ENCODE measurements around the gene SEMA4G.

SEMA4G gene

GRCh38 chr10:100967332-100967731, 2.0 kb upstream of the SEMA4G start:
- no peak for DNase-seq (ENCODE audit: extremely low spot score)
- no peak for TF ChIP-seq ELF4 (IDR thresholded peaks at IDR 0.05)
- TF ChIP-seq ZNF384 (IDR thresholded peaks at IDR 0.05) = no peak
- TF ChIP-seq BHLHE40 (IDR thresholded peaks at IDR 0.05; ENCODE audit: borderline replicate concordance) = no peak
- no peak for TF ChIP-seq TARDBP (IDR thresholded peaks at IDR 0.05)
- TF ChIP-seq FOXM1 (IDR thresholded peaks at IDR 0.05; ENCODE audit: borderline replicate concordance) = no peak
- no peak for TF ChIP-seq PKNOX1 (IDR thresholded peaks at IDR 0.05)
- TF ChIP-seq L3MBTL2 (conservative IDR thresholded peaks at IDR 0.05) = no peak
- TF ChIP-seq HDGF (IDR thresholded peaks at IDR 0.05; ENCODE audit: borderline replicate concordance) = no peak
- no peak for TF ChIP-seq LEF1 (IDR thresholded peaks at IDR 0.05; ENCODE audit: borderline replicate concordance)
- TF ChIP-seq FOXK2 (IDR thresholded peaks at IDR 0.05) = no peak
- TF ChIP-seq SUZ12 (IDR thresholded peaks at IDR 0.05) = no peak
- no peak for TF ChIP-seq NFRKB (IDR thresholded peaks at IDR 0.05)
- no peak for TF ChIP-seq FOXA1 (IDR thresholded peaks at IDR 0.05)
- TF ChIP-seq CTBP1 (IDR thresholded peaks at IDR 0.05; ENCODE audit: borderline replicate concordance) = no peak
- TF ChIP-seq SP1 (IDR thresholded peaks at IDR 0.05) = no peak
- no peak for TF ChIP-seq ARNT (IDR thresholded peaks at IDR 0.05)
- CTCF ChIA-PET = interaction anchor here (0.9 kb wide), 2 partner anchors 40 to 53 kb away, joined by 4 read pairs; no protein-coding TSS in a partner anchor
- POLR2A ChIA-PET = interaction anchor here (2.0 kb wide), 1 partner anchor 54 kb away, joined by 5 read pairs; no protein-coding TSS in a partner anchor

DNA sequence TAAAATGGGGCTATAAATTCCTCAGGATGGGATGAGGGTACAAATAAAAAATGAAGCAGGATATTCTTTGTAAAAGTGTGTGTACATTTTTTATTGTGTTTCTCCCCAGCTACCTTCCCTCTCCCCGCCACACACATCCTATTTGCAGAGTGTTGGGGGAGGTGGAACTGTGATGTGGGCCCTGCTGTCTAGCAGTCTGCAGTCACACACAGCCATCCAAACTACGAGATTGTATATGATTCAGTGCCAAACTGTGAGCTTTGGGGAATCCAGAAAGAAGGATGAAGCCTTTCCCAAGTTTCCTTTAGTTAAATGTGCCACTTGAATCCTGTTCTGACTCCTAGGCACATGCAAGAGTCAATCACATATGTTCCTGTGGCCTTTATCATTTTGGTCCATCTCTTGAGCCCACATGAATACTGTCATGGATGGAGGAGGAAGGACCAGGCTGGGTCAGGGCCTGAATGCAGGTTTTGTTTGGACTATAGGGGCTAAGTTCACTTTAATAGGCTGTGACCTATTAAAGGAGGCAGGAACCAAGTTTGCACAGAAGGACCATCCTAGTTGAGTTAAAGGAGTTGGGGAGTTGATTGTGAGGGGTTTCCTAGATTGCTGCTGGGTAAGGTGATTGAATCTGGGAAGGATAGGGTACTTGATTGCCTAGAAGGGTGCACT, 1.1 kb upstream of the SEMA4G start:
- CTCF ChIA-PET = interaction anchor here (0.6 to 1.1 kb wide), 7 partner anchors 9 to 54 kb away, joined by 3 to 9 read pairs (median 4); no protein-coding TSS in a partner anchor
- no peak for TF ChIP-seq LEF1 (IDR thresholded peaks at IDR 0.05; ENCODE audit: borderline replicate concordance)
- TF ChIP-seq ZNF384 (IDR thresholded peaks at IDR 0.05) = no peak
- TF ChIP-seq TARDBP (IDR thresholded peaks at IDR 0.05) = no peak
- no peak for TF ChIP-seq L3MBTL2 (conservative IDR thresholded peaks at IDR 0.05)
- TF ChIP-seq PKNOX1 (IDR thresholded peaks at IDR 0.05) = no peak
- TF ChIP-seq ELF4 (IDR thresholded peaks at IDR 0.05) = no peak
- no peak for TF ChIP-seq FOXM1 (IDR thresholded peaks at IDR 0.05; ENCODE audit: borderline replicate concordance)
- TF ChIP-seq SUZ12 (IDR thresholded peaks at IDR 0.05) = no peak
- no peak for TF ChIP-seq ARNT (IDR thresholded peaks at IDR 0.05)
- TF ChIP-seq BHLHE40 (IDR thresholded peaks at IDR 0.05; ENCODE audit: borderline replicate concordance) = no peak
- TF ChIP-seq CTBP1 (IDR thresholded peaks at IDR 0.05; ENCODE audit: borderline replicate concordance) = no peak
- no peak for TF ChIP-seq FOXK2 (IDR thresholded peaks at IDR 0.05)
- no peak for TF ChIP-seq NFRKB (IDR thresholded peaks at IDR 0.05)
- TF ChIP-seq SP1 (IDR thresholded peaks at IDR 0.05) = no peak
- no peak for TF ChIP-seq FOXA1 (IDR thresholded peaks at IDR 0.05)
- TF ChIP-seq HDGF (IDR thresholded peaks at IDR 0.05; ENCODE audit: borderline replicate concordance) = no peak
- POLR2A ChIA-PET = interaction anchor here (0.8 kb wide), 1 partner anchor 13 kb away, joined by 3 read pairs; no protein-coding TSS in a partner anchor

GRCh38 chr10:100968863-100969186, 479 bp upstream of the SEMA4G start:
- ChIA-PET CTCF (interaction anchor here (0.6 to 1.1 kb wide), 5 partner anchors 10 to 53 kb away, joined by 3 to 9 read pairs (median 4); no protein-coding TSS in a partner anchor), POLR2A (interaction anchor here (0.8 kb wide), 1 partner anchor 12 kb away, joined by 3 read pairs; no protein-coding TSS in a partner anchor)
- no peak for DNase-seq (ENCODE audit: extremely low spot score)
- TF ChIP-seq SP1 (IDR thresholded peaks at IDR 0.05) (no peak), PKNOX1 (IDR thresholded peaks at IDR 0.05) (no peak), CTBP1 (IDR thresholded peaks at IDR 0.05; ENCODE audit: borderline replicate concordance) (no peak), HDGF (IDR thresholded peaks at IDR 0.05; ENCODE audit: borderline replicate concordance) (no peak), FOXM1 (IDR thresholded peaks at IDR 0.05; ENCODE audit: borderline replicate concordance) (no peak), ELF4 (IDR thresholded peaks at IDR 0.05) (no peak), BHLHE40 (IDR thresholded peaks at IDR 0.05; ENCODE audit: borderline replicate concordance) (no peak), FOXK2 (IDR thresholded peaks at IDR 0.05) (no peak), ZNF384 (IDR thresholded peaks at IDR 0.05) (no peak), SUZ12 (IDR thresholded peaks at IDR 0.05) (no peak), ARNT (IDR thresholded peaks at IDR 0.05) (no peak), L3MBTL2 (conservative IDR thresholded peaks at IDR 0.05) (no peak; the same call in 1 of the 2 replicates), NFRKB (IDR thresholded peaks at IDR 0.05) (no peak)

More for the DNA sequence above, 1.1 kb upstream of the SEMA4G start:
- no peak for DNase-seq (ENCODE audit: extremely low spot score)

GRCh38 chr10:100970076-100970913, 991 bp downstream of the SEMA4G start:
- peak; percentile 54 for DNase-seq (ENCODE audit: extremely low spot score)
- POLR2A ChIA-PET = interaction anchor here (0.8 kb wide), 1 partner anchor 15 kb away, joined by 3 read pairs; no protein-coding TSS in a partner anchor
- no peak for TF ChIP-seq TARDBP (IDR thresholded peaks at IDR 0.05)
- TF ChIP-seq FOXK2 (IDR thresholded peaks at IDR 0.05) = no peak
- TF ChIP-seq SP1 (IDR thresholded peaks at IDR 0.05) = no peak
- no peak for TF ChIP-seq L3MBTL2 (conservative IDR thresholded peaks at IDR 0.05)
- no peak for TF ChIP-seq SUZ12 (IDR thresholded peaks at IDR 0.05)
- no peak for TF ChIP-seq BHLHE40 (IDR thresholded peaks at IDR 0.05; ENCODE audit: borderline replicate concordance)
- no peak for TF ChIP-seq HDGF (IDR thresholded peaks at IDR 0.05; ENCODE audit: borderline replicate concordance)
- no peak for TF ChIP-seq NFRKB (IDR thresholded peaks at IDR 0.05)
- TF ChIP-seq FOXM1 (IDR thresholded peaks at IDR 0.05; ENCODE audit: borderline replicate concordance) = no peak
- no peak for TF ChIP-seq PKNOX1 (IDR thresholded peaks at IDR 0.05)
- no peak for TF ChIP-seq ELF4 (IDR thresholded peaks at IDR 0.05)
- TF ChIP-seq FOXA1 (IDR thresholded peaks at IDR 0.05) = no peak
- no peak for TF ChIP-seq LEF1 (IDR thresholded peaks at IDR 0.05; ENCODE audit: borderline replicate concordance)
- TF ChIP-seq CTBP1 (IDR thresholded peaks at IDR 0.05; ENCODE audit: borderline replicate concordance) = no peak
- no peak for TF ChIP-seq ZNF384 (IDR thresholded peaks at IDR 0.05)
- no peak for TF ChIP-seq ARNT (IDR thresholded peaks at IDR 0.05)
- CTCF ChIA-PET = interaction anchor here (0.6 kb wide), 1 partner anchor 74 kb away, joined by 5 read pairs; no protein-coding TSS in a partner anchor
